ENCODE results near the gene MYH7.

Gene MYH7

GRCh38 chr14:23382276-23382675, 53.2 kb downstream of the MYH7 start:
- Histone ChIP-seq H3K27me3 (ENCODE audit: control insufficient read depth, insufficient read depth, low read length) (no peaks in the 10 kb centered on the region), H3K27ac (no peak overlapping the region), H3K4me3 (ENCODE audit: low read depth, low read length) (no peak overlapping the region), H3K36me3 (ENCODE audit: control insufficient read depth, insufficient read depth, low read length) (no peaks in the 10 kb centered on the region), H3K4me1 (no peaks in the 10 kb centered on the region), H3K4me2 (ENCODE audit: low read length) (no peak overlapping the region), H3K79me2 (no peaks in the 10 kb centered on the region), H2AFZ (no peak overlapping the region), H3K9me3 (ENCODE audit: control insufficient read depth, low read length) (no peaks in the 10 kb centered on the region), H3K9ac (no peak overlapping the region)
- no peak for TF ChIP-seq CTCF (IDR thresholded peaks at IDR 0.05)

DNA sequence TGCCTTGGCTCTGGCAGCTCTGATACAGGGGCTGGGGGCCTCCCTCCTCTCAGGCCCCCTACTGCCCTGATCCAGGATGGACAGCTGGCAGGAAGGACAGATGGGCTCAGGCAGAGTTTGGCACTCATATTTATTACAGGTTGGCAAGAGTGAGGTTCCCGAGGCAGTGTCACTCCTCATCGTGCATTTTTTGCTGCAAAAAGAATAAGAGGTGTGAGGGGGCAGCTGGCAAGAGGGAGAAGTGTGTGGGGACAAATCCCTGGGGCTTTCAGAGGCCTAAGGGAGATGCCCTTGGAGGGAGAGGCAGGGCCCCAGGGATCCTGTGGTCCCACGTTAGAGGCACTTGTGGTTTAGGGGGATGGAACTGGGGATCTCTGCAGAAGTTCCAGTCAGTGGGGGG, 53.6 kb downstream of the MYH7 start:
- H3K27me3 ChIP-seq (ENCODE audit: control insufficient read depth, insufficient read depth, low read length): no peaks in the 10 kb centered on the region
- H3K36me3 ChIP-seq (ENCODE audit: control insufficient read depth, insufficient read depth, low read length): no peaks in the 10 kb centered on the region
- no peak for TF ChIP-seq CTCF (IDR thresholded peaks at IDR 0.05)
- no peaks in the 10 kb centered on the region for H3K9me3 ChIP-seq (ENCODE audit: control insufficient read depth, low read length)
- H3K4me3 ChIP-seq (ENCODE audit: low read depth, low read length): no peak overlapping the region
- H3K4me2 ChIP-seq (ENCODE audit: low read length): no peak overlapping the region
- no peaks in the 10 kb centered on the region for H3K79me2 ChIP-seq
- no peaks in the 10 kb centered on the region for H3K4me1 ChIP-seq
- no peak overlapping the region for H2AFZ ChIP-seq
- no peak overlapping the region for H3K27ac ChIP-seq
- H3K9ac ChIP-seq: no peak overlapping the region

DNA sequence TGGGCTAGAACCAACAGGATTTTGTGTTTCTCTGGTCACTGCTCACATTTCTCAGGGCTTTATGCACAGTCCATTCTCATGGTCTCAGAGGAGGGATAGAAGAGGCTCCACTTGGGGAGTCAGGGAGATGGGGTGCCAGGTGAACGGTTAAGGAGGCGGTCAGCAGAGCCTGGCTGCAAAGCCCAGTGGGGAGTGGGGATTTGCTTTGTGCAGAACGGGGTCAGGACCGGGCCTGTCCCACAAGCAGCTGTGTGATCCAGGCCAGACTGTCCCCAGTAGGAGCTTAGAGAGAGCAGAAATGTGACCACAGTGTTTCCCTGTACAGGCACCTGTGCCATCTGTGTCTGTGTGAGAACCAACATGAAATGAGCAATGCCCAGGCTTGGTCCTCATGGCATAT, 54.5 kb downstream of the MYH7 start:
- Histone ChIP-seq H3K4me1 (no peaks in the 10 kb centered on the region), H3K27me3 (ENCODE audit: control insufficient read depth, insufficient read depth, low read length) (no peaks in the 10 kb centered on the region)

GRCh38 chr14:23380197-23380914, 55.1 kb downstream of the MYH7 start:
- Histone ChIP-seq H3K9ac (no peak overlapping the region), H3K4me3 (ENCODE audit: low read depth, low read length) (no peak overlapping the region), H3K27ac (no peak overlapping the region), H3K4me2 (ENCODE audit: low read length) (no peak overlapping the region), H3K9me3 (ENCODE audit: control insufficient read depth, low read length) (no peaks in the 10 kb centered on the region), H3K4me1 (no peaks in the 10 kb centered on the region), H3K79me2 (no peaks in the 10 kb centered on the region), H3K27me3 (ENCODE audit: control insufficient read depth, insufficient read depth, low read length) (no peaks in the 10 kb centered on the region), H2AFZ (no peak overlapping the region), H3K36me3 (ENCODE audit: control insufficient read depth, insufficient read depth, low read length) (no peaks in the 10 kb centered on the region)
- no peak for TF ChIP-seq CTCF (IDR thresholded peaks at IDR 0.05)

More for the DNA sequence above, 54.5 kb downstream of the MYH7 start:
- Histone ChIP-seq H3K27ac (no peak overlapping the region), H2AFZ (no peak overlapping the region), H3K9ac (no peak overlapping the region), H3K4me2 (ENCODE audit: low read length) (no peak overlapping the region), H3K79me2 (no peaks in the 10 kb centered on the region), H3K9me3 (ENCODE audit: control insufficient read depth, low read length) (no peaks in the 10 kb centered on the region), H3K4me3 (ENCODE audit: low read depth, low read length) (no peak overlapping the region), H3K36me3 (ENCODE audit: control insufficient read depth, insufficient read depth, low read length) (no peaks in the 10 kb centered on the region)
- no peak for TF ChIP-seq CTCF (IDR thresholded peaks at IDR 0.05)
